Measurements from ENCODE around the gene SLC39A11. TPM values are rescaled to one million over a fixed set of nuclear protein-coding genes. Genes with fewer than 3 reads are reported as not detected.

SLC39A11 gene
- total RNA-seq, 1 experiment from 2014 or later = 15.2 TPM

DNA sequence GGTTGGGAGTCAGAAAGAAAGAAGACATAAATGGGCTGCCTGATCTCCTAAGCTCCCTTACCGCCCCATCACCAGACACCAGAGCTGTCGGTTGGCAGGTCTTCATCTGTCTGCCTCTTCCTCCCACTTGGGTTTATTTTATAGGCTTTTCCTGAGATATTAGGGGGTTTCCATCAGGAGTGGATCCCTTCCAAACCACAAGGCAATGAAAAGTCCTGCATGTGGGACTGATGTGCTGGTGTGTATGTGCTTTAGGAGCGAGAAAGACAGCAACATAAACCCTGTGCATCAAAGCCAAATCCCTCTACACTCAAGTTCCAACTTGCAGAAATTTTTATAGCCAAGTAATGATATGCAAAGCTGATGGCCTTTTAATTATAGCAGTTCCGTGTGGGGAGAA, 389.5 kb downstream of the SLC39A11 start:
- Histone ChIP-seq H2BK20ac (ENCODE audit: low read depth, low read length, poor library complexity, severe bottlenecking) (no peak overlapping the region), H3K9ac (ENCODE audit: extremely low read depth, insufficient read length, low read length) (no peak overlapping the region), H3K4ac (ENCODE audit: low read depth, low read length) (no peak overlapping the region), H3K4me2 (ENCODE audit: insufficient read depth, insufficient read length, low read length) (no peak overlapping the region), H3K27me3 (ENCODE audit: insufficient read depth, low read length) (no peaks in the 10 kb centered on the region), H3K56ac (ENCODE audit: insufficient read length, low read depth, low read length) (no peak overlapping the region), H4K5ac (ENCODE audit: insufficient read length, low read depth, low read length) (no peak overlapping the region), H4K8ac (replicated peaks; ENCODE audit: insufficient read length, low read depth, low read length) (no peak overlapping the region), H2AK5ac (ENCODE audit: insufficient read length, low read length) (no peak overlapping the region), H4K20me1 (ENCODE audit: control insufficient read depth, insufficient read depth, insufficient read length) (no peaks in the 10 kb centered on the region), H3K27ac (ENCODE audit: insufficient read length, low read depth, low read length) (no peak overlapping the region), H3K4me1 (ENCODE audit: insufficient read depth, low read length) (no peaks in the 10 kb centered on the region), H3K14ac (ENCODE audit: insufficient read depth, low read length) (no peak overlapping the region), H3K79me2 (ENCODE audit: insufficient read depth, low read length) (no peaks in the 10 kb centered on the region), H3K23ac (ENCODE audit: insufficient read length, low read depth, low read length) (no peak overlapping the region), H2BK5ac (ENCODE audit: insufficient read length, low read length) (no peak overlapping the region), H3K18ac (ENCODE audit: insufficient read length, low read depth, low read length) (no peak overlapping the region), H2AFZ (ENCODE audit: low read length) (no peak overlapping the region), H3K9me3 (ENCODE audit: control insufficient read depth, low read depth, low read length) (no peaks in the 10 kb centered on the region), H2BK120ac (ENCODE audit: low read depth, low read length, poor library complexity, severe bottlenecking) (no peak overlapping the region), H2BK15ac (ENCODE audit: low read depth, low read length) (no peak overlapping the region), H2BK12ac (ENCODE audit: insufficient read length, low read depth, low read length) (no peak overlapping the region), H3K23me2 (ENCODE audit: insufficient read length, low read depth, low read length, poor library complexity, severe bottlenecking) (no peaks in the 10 kb centered on the region), H3T11ph (ENCODE audit: low read length) (no peak overlapping the region), H4K91ac (ENCODE audit: insufficient read length, low read depth, low read length) (no peak overlapping the region), H3K79me1 (ENCODE audit: insufficient read depth, low read depth, low read length, poor library complexity, severe bottlenecking) (no peaks in the 10 kb centered on the region)
- H3K9me3 Mint-ChIP-seq = peaks cover 0 to 2% of the 10 kb centered on the region in 2 experiments; a peak in 1 of 5 replicates
- no peak for TF ChIP-seq CTCF (conservative IDR thresholded peaks at IDR 0.05)
- peaks cover 4% of the 10 kb centered on the region for H3K27me3 Mint-ChIP-seq (ENCODE audit: low read depth)
- no peak overlapping the region for H3K4me3 Mint-ChIP-seq
- no peak for DNase-seq
- H3K36me3 Mint-ChIP-seq (ENCODE audit: insufficient read depth in 1 of 3, low read depth in 3 of 3) = no peaks in the 10 kb centered on the region
- H3K4me1 Mint-ChIP-seq = no peaks in the 10 kb centered on the region
- H3K27ac Mint-ChIP-seq = no peak overlapping the region
- WGBS (ENCODE audit: extremely low coverage, insufficient read length, low lambda C conversion rate) = no CpG with 5 or more reads among the region's 4 CpGs
